A549 (cell line): ENCODE data around the gene ZPBP2. TPM values are rescaled to one million over a fixed set of nuclear protein-coding genes. Genes with fewer than 3 reads are reported as not detected.

Experiments
- ATAC-seq, 2 experiments: fragments of 200-7000 bp in 1 of 2; fragments of >200 bp in 1 of 2; cut with Nextera tagmentation in 1 of 2; cut with Tn5 transposase in 1 of 2; 3 replicates each; pipeline versions ENCODE4 v1.8.0 to v1.9.1; 2018 to 2020; ENCODE audit warnings: mild to moderate bottlenecking in 1 of 2, moderate library complexity in 1 of 2
- CTCF ChIA-PET: fragments of 300-600 bp; sonication (Branson Sonifier 250); formaldehyde crosslinking; extraction: SDS; loops from one replicate; lab custom pipeline; 2021; ENCODE audit warnings: antibody characterized with exemption, inconsistent platforms; lab: Yijun Ruan, JAX
- POLR2A ChIA-PET: fragments of 350-600 bp; formaldehyde crosslinking; extraction: SDS; loops from one replicate; lab custom pipeline; 2021; ENCODE audit warnings: antibody characterized with exemption, inconsistent platforms; lab: Yijun Ruan, JAX
- DNase-seq, 2 experiments: peaks; one replicate each; pipeline versions ENCODE4 v3.0.0 to v3.0.0-alpha.2; 2011 to 2016; ENCODE audit warnings: low read depth in 1 of 2, low spot score in 1 of 2
- FAIRE-seq: peaks from 2 replicates; lab custom pipeline; 2011; peaks lifted over from hg19 to GRCh38; lab: Jason Lieb, UNC
- H3K27ac ChIP-seq, 2 experiments: fragments of >200 bp; sonication (Bioruptor Twin); formaldehyde crosslinking; 3 replicates each; pipeline ENCODE4 v1.5.1; 2016 to 2017
- H3K4me1 ChIP-seq: fragments of >200 bp; sonication (Bioruptor Twin); formaldehyde crosslinking; 3 replicates; pipeline ENCODE4 v1.6.1; 2016
- H3K4me2 ChIP-seq: fragments of >200 bp; sonication (Bioruptor Twin); formaldehyde crosslinking; 3 replicates; pipeline ENCODE4 v1.6.1; 2016
- H3K4me3 ChIP-seq: fragments of >200 bp; sonication (Bioruptor Twin); formaldehyde crosslinking; 3 replicates; pipeline ENCODE4 v1.5.1; 2016
- H3K9me3 ChIP-seq: fragments of >200 bp; sonication (Bioruptor Twin); formaldehyde crosslinking; 3 replicates; pipeline ENCODE4 v1.6.1; 2016
- BHLHE40 ChIP-seq: IDR thresholded peaks from 2 replicates; pipeline ENCODE4 v1.6.1; 2012; ENCODE audit warnings: low read depth, low read length, inconsistent platforms
- CBX8 ChIP-seq: fragments of 200-600 bp; sonication (generic); IDR thresholded peaks from 2 replicates; pipeline ENCODE4 v1.6.1; 2016
- CEBPB ChIP-seq, 2 experiments: fragments of >200 bp in 1 of 2; sonication (Bioruptor Twin) in 1 of 2; formaldehyde crosslinking in 1 of 2; IDR thresholded peaks; 2 replicates each; pipeline ENCODE4 v1.6.1; 2012 to 2016
- CTCF ChIP-seq: fragments of >200 bp; sonication (Bioruptor Twin); formaldehyde crosslinking; IDR thresholded peaks from 3 replicates; pipeline ENCODE4 v1.5.1; 2016
- EHF ChIP-seq: fragments of 250-450 bp; sonication (Bioruptor Pico); IDR thresholded peaks from 2 replicates; pipeline ENCODE4 v1.5.0; 2020; ENCODE audit warnings: mild to moderate bottlenecking
- FOSB ChIP-seq: fragments of 250-450 bp; sonication (Bioruptor Pico); IDR thresholded peaks from 2 replicates; pipeline ENCODE4 v1.5.0; 2020; ENCODE audit warnings: mild to moderate bottlenecking, moderate library complexity
- GATA3 ChIP-seq: IDR thresholded peaks from 2 replicates; pipeline ENCODE4 v1.6.1; 2012; ENCODE audit warnings: borderline replicate concordance
- HDAC2 ChIP-seq: fragments of 200-600 bp; sonication (generic); IDR thresholded peaks from 2 replicates; pipeline ENCODE4 v1.6.1; 2016
- HEYL ChIP-seq: fragments of 250-450 bp; sonication (Bioruptor Pico); IDR thresholded peaks from 2 replicates; pipeline ENCODE4 v1.8.0; 2021; ENCODE audit warnings: mild to moderate bottlenecking, moderate library complexity
- HOXB5 ChIP-seq: fragments of 250-450 bp; sonication (Bioruptor Pico); IDR thresholded peaks from 2 replicates; pipeline ENCODE4 v1.5.0; 2020; ENCODE audit warnings: mild to moderate bottlenecking, moderate library complexity
- JUN ChIP-seq, 2 experiments: fragments of >200 bp; sonication (Bioruptor Twin); formaldehyde crosslinking; IDR thresholded peaks; 2 replicates in 1 of 2; 3 replicates in 1 of 2; pipeline ENCODE4 v1.6.1; 2016 to 2017
- JUNB ChIP-seq: fragments of >200 bp; sonication (Bioruptor Twin); formaldehyde crosslinking; IDR thresholded peaks from 2 replicates; pipeline ENCODE4 v1.6.1; 2016
- MAZ ChIP-seq: fragments of 150-350 bp; IDR thresholded peaks from 2 replicates; pipeline ENCODE4 v1.6.1; 2014; ENCODE audit warnings: antibody characterized with exemption, low read depth, low read length, borderline replicate concordance
- NR3C1 ChIP-seq: fragments of >200 bp; sonication (Bioruptor Twin); formaldehyde crosslinking; IDR thresholded peaks from 3 replicates; pipeline ENCODE4 v1.6.1; 2017
- PBX3 ChIP-seq: IDR thresholded peaks from 2 replicates; pipeline ENCODE4 v1.6.1; 2012
- TP53 ChIP-seq: fragments of 250-450 bp; sonication (Bioruptor Pico); IDR thresholded peaks from 2 replicates; pipeline ENCODE4 v1.5.0; 2021; ENCODE audit warnings: mild to moderate bottlenecking, moderate library complexity
- ZFP36 ChIP-seq: fragments of 450-650 bp; IDR thresholded peaks from 2 replicates; pipeline ENCODE4 v1.6.1; 2014; ENCODE audit warnings: borderline replicate concordance; ENCODE audit not compliant: partially characterized antibody
- ZNF302 ChIP-seq: fragments of 250-450 bp; sonication (Bioruptor Pico); IDR thresholded peaks from 2 replicates; pipeline ENCODE4 v1.9.0; 2021; ENCODE audit warnings: inconsistent platforms, mild to moderate bottlenecking, moderate library complexity
- WGBS: methylation state at CpG from one replicate; pipeline ENCODE4 v1.1.6; 2017; ENCODE audit errors: missing lambda C conversion rate; 5-methylcytosine and 5-hydroxymethylcytosine counted together
- polyA plus RNA-seq, 4 experiments: library from polyadenylated mRNA; depleted of rRNA in 3 of 4; stranded (reverse); fragments of >200 nt; fragmentation: RNase III in 1 of 4; extraction: RNeasy Plus Mini Kit Qiagen cat#74134 plus additional on column Dnase treatment in 1 of 4; gene quantifications; 2 replicates in 3 of 4; 3 replicates in 1 of 4; pipeline ENCODE4 v1.2.3, GENCODE V29; 2011 to 2017
- TF ChIP-seq, protein P1 (sequence below): IDR thresholded peaks from 2 replicates; pipeline ENCODE4 v1.6.1; 2012; ENCODE audit warnings: low read depth, borderline replicate concordance
- TF ChIP-seq, protein P2 (sequence below): fragments of 250-450 bp; sonication (Bioruptor Pico); IDR thresholded peaks from 2 replicates; pipeline ENCODE4 v1.5.0; 2021; ENCODE audit warnings: mild to moderate bottlenecking, moderate library complexity, borderline replicate concordance

The ZPBP2 gene
- polyA plus RNA-seq, 2 of the 4 experiments (the other 2 are of a cell fraction) = not detected

GRCh38 chr17:39887078-39887477 is 19.1 kb downstream of the ZPBP2 start:
- FAIRE-seq = no peak
- no peak for DNase-seq
- no peak for TF ChIP-seq CTCF
- no peak for TF ChIP-seq ZFP36
- no peak for TF ChIP-seq HDAC2
- no peak for TF ChIP-seq TP53
- TF ChIP-seq ZNF302 (CRISPR knock-in tag) = no peak
- no peak for TF ChIP-seq BHLHE40
- no peak for TF ChIP-seq CEBPB (IDR thresholded peaks at IDR 0.05)
- TF ChIP-seq, protein P1, sequence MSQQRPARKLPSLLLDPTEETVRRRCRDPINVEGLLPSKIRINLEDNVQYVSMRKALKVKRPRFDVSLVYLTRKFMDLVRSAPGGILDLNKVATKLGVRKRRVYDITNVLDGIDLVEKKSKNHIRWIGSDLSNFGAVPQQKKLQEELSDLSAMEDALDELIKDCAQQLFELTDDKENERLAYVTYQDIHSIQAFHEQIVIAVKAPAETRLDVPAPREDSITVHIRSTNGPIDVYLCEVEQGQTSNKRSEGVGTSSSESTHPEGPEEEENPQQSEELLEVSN = no peak
- TF ChIP-seq EHF = no peak
- TF ChIP-seq GATA3 = no peak
- TF ChIP-seq JUN (IDR thresholded peaks at IDR 0.05) = no peak
- TF ChIP-seq NR3C1 = no peak
- no peak for TF ChIP-seq CBX8
- TF ChIP-seq HOXB5 (CRISPR knock-in tag) = no peak
- TF ChIP-seq HEYL = no peak
- no peak for TF ChIP-seq MAZ
- TF ChIP-seq, protein P2, sequence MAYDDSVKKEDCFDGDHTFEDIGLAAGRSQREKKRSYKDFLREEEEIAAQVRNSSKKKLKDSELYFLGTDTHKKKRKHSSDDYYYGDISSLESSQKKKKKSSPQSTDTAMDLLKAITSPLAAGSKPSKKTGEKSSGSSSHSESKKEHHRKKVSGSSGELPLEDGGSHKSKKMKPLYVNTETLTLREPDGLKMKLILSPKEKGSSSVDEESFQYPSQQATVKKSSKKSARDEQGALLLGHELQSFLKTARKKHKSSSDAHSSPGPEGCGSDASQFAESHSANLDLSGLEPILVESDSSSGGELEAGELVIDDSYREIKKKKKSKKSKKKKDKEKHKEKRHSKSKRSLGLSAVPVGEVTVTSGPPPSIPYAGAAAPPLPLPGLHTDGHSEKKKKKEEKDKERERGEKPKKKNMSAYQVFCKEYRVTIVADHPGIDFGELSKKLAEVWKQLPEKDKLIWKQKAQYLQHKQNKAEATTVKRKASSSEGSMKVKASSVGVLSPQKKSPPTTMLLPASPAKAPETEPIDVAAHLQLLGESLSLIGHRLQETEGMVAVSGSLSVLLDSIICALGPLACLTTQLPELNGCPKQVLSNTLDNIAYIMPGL (CRISPR knock-in tag) = no peak
- Histone ChIP-seq H3K4me3 (no peak overlapping the region), H3K9me3 (no peaks in the 10 kb centered on the region), H3K27ac (no peak overlapping the region), H3K4me2 (no peak overlapping the region), H3K4me1 (no peaks in the 10 kb centered on the region)
- no peak for ATAC-seq
- POLR2A ChIA-PET = no interaction called here
- CTCF ChIA-PET = interaction anchor here (1.2 to 2.0 kb wide), 2 partner anchors 9 to 24 kb away, joined by 3 to 8 read pairs; no protein-coding TSS in a partner anchor

- no peak for TF ChIP-seq PBX3
- no peak for TF ChIP-seq HEYL
- no peak for TF ChIP-seq FOSB (CRISPR knock-in tag)
- TF ChIP-seq MAZ = no peak
- TF ChIP-seq HOXB5 (CRISPR knock-in tag) = no peak
- TF ChIP-seq JUNB = no peak
- no peaks in the 10 kb centered on the region for H3K9me3 ChIP-seq
- ChIA-PET POLR2A (no interaction called here), CTCF (interaction anchor here (1.4 to 2.1 kb wide), 2 partner anchors 8 to 266 kb away, joined by 5 to 7 read pairs; no protein-coding TSS in a partner anchor)
- ATAC-seq = no peak
- WGBS = 11% methylated on average over 2 of the region's 2 CpGs
- no peak overlapping the region for H3K4me3 ChIP-seq
- FAIRE-seq = peak; percentile 43
- no peak overlapping the region for H3K4me2 ChIP-seq
- no peak for DNase-seq
- no peaks in the 10 kb centered on the region for H3K4me1 ChIP-seq
- no peak overlapping the region for H3K27ac ChIP-seq
These were observed 21.2 kb downstream of the ZPBP2 start for GRCh38 chr17:39889200-39889599.
